ENCODE results near the gene ZNF280D. TPM values are rescaled to one million over a fixed set of nuclear protein-coding genes. Genes with fewer than 3 reads are reported as not detected.

The ZNF280D gene
- total RNA-seq, 1 experiment from 2014 or later, result 21.5 TPM

DNA sequence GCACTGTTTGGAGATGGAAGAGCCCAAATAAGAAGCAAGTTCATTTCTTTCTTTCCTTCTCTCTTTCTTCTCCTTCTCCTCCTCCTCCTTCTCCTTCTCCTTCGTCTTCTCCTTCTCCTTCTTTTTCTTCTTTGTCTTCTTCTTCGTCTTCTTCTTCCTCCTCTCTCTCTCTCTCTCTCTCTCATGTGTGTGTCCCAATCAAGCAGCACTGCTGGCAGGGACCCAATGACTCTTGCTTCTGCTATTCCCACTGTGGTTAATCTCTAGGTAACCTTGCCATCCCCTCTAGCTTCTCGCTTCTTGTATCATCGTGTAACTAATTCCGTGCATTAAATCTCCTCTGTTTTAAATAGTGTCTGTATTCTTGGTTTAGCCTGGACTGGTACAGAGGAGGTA, 26.1 kb upstream of the ZNF280D start:
- intact Hi-C loops (cut with micrococcal nuclease; ENCODE audit: unreplicated experiment) (no loop called here), in situ Hi-C loops (cut with HindIII; ENCODE audit: low pct_unique_long_range_greater_than_20kb, low sequenced_read_pairs) (no loop called here)
- no peak for ATAC-seq
- no peak for DNase-seq (ENCODE audit: low read depth, low spot score)
- no TSS peak for BruUV-seq (replicated peaks)
- POLR2A ChIA-PET, result no interaction called here
- Histone ChIP-seq H3K27me3 (ENCODE audit: control insufficient read depth, insufficient read depth, low read length) (no peaks in the 10 kb centered on the region), H3K4me3 (ENCODE audit: low read depth in 2 of 2, low read length in 2 of 2) (no peak overlapping the region), H3K9me3 (ENCODE audit: control insufficient read depth, insufficient read depth, low read depth, low read length) (no peaks in the 10 kb centered on the region), H3K4me1 (ENCODE audit: control insufficient read depth, insufficient read depth, low read length) (no peaks in the 10 kb centered on the region), H3K27ac (ENCODE audit: low read length) (no peak overlapping the region), H3K36me3 (ENCODE audit: control insufficient read depth, insufficient read depth, low read length) (no peaks in the 10 kb centered on the region)
- TF ChIP-seq SIN3A (IDR thresholded peaks at IDR 0.05; ENCODE audit: borderline replicate concordance, insufficient read depth, low read depth, low read length) (no peak), POLR2AphosphoS5 (IDR thresholded peaks at IDR 0.05; ENCODE audit: low read depth, low read length) (no peak), CTCF (IDR thresholded peaks at IDR 0.05) (no peak)
- TF ChIP-seq, protein P1, sequence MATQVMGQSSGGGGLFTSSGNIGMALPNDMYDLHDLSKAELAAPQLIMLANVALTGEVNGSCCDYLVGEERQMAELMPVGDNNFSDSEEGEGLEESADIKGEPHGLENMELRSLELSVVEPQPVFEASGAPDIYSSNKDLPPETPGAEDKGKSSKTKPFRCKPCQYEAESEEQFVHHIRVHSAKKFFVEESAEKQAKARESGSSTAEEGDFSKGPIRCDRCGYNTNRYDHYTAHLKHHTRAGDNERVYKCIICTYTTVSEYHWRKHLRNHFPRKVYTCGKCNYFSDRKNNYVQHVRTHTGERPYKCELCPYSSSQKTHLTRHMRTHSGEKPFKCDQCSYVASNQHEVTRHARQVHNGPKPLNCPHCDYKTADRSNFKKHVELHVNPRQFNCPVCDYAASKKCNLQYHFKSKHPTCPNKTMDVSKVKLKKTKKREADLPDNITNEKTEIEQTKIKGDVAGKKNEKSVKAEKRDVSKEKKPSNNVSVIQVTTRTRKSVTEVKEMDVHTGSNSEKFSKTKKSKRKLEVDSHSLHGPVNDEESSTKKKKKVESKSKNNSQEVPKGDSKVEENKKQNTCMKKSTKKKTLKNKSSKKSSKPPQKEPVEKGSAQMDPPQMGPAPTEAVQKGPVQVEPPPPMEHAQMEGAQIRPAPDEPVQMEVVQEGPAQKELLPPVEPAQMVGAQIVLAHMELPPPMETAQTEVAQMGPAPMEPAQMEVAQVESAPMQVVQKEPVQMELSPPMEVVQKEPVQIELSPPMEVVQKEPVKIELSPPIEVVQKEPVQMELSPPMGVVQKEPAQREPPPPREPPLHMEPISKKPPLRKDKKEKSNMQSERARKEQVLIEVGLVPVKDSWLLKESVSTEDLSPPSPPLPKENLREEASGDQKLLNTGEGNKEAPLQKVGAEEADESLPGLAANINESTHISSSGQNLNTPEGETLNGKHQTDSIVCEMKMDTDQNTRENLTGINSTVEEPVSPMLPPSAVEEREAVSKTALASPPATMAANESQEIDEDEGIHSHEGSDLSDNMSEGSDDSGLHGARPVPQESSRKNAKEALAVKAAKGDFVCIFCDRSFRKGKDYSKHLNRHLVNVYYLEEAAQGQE (IDR thresholded peaks at IDR 0.05; ENCODE audit: insufficient read depth in 1 of 2, low read depth in 2 of 2, low read length in 1 of 2), result no peak
- CTCF ChIA-PET, result no interaction called here

DNA sequence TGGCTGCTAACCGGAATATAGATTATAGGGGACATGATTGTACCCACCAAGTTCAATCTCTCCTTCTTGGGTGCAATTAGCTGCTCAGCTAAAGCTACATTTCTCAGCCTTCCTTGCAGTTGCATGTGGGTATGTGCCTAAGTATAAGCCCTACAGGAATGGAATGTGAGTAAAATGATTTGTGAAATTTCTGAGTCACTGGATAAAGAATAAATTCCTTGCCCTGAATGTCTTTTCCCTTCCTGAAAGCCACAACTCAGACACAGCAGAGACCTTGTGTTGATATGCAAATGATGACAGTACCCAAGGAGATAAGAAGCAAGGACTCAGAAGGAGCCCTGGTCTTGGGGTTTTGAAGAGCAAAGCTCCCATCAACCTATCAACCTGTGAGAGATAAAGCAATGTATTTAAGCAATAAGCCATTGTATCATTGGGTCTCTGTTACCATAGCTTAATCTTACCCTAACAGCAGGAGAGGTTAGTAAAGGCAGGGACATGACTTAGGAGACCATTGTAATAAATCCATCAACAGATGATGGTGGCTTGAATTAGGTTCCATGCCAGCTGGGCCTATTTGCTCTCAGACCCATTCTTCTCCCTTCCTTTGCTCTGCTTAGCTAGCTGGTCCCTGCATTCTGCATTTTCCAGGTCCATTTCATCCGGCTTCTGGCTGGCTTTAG, 25.6 kb upstream of the ZNF280D start:
- no peaks in the 10 kb centered on the region for H3K9me3 ChIP-seq (ENCODE audit: control insufficient read depth, insufficient read depth, low read depth, low read length)
- no peaks in the 10 kb centered on the region for H3K36me3 ChIP-seq (ENCODE audit: control insufficient read depth, insufficient read depth, low read length)
- ATAC-seq, result no peak
- no peak overlapping the region for H3K4me3 ChIP-seq (ENCODE audit: low read depth in 2 of 2, low read length in 2 of 2)
- no peak for DNase-seq (ENCODE audit: low read depth, low spot score)
- in situ Hi-C loops (cut with HindIII; ENCODE audit: low pct_unique_long_range_greater_than_20kb, low sequenced_read_pairs) (no loop called here), intact Hi-C loops (cut with micrococcal nuclease; ENCODE audit: unreplicated experiment) (no loop called here)
- TF ChIP-seq, protein P1 (IDR thresholded peaks at IDR 0.05; ENCODE audit: insufficient read depth in 1 of 2, low read depth in 2 of 2, low read length in 1 of 2), result no peak
- TF ChIP-seq POLR2AphosphoS5 (IDR thresholded peaks at IDR 0.05; ENCODE audit: low read depth, low read length), result no peak
- no peak for TF ChIP-seq SIN3A (IDR thresholded peaks at IDR 0.05; ENCODE audit: borderline replicate concordance, insufficient read depth, low read depth, low read length)
- no peak for TF ChIP-seq TCF7L2 (IDR thresholded peaks at IDR 0.05; ENCODE audit: low read depth, low read length)
- no peak for TF ChIP-seq CTCF (IDR thresholded peaks at IDR 0.05)
- H3K27me3 ChIP-seq (ENCODE audit: control insufficient read depth, insufficient read depth, low read length), result no peaks in the 10 kb centered on the region; the same call in 1 of the 2 replicates
- H3K4me1 ChIP-seq (ENCODE audit: control insufficient read depth, insufficient read depth, low read length), result no peaks in the 10 kb centered on the region
- ChIA-PET CTCF (no interaction called here), POLR2A (no interaction called here)
- no peak overlapping the region for H3K27ac ChIP-seq (ENCODE audit: low read length)
- no TSS peak for BruUV-seq (replicated peaks)

All from Panc1 (cell line).